Hepatocyte (in vitro differentiated cells): Measurements from ENCODE around the gene EIF4E1B.

Experiments used
- EZH2 ChIP-seq: fragments of 200-600 bp; sonication (generic); IDR thresholded peaks from 2 replicates; pipeline ENCODE4 v1.6.1; 2016; ENCODE audit warnings: antibody characterized with exemption, mild to moderate bottlenecking, borderline replicate concordance
- TF ChIP-seq, protein P1 (sequence below): fragments of 200-600 bp; sonication (generic); IDR thresholded peaks from 2 replicates; pipeline ENCODE4 v1.5.1; 2016; ENCODE audit warnings: antibody characterized with exemption, mild to moderate bottlenecking; ENCODE audit not compliant: poor library complexity

GRCh38 chr5:176694146-176694545 is 63.7 kb downstream of the EIF4E1B start:
- TF ChIP-seq, protein P1, sequence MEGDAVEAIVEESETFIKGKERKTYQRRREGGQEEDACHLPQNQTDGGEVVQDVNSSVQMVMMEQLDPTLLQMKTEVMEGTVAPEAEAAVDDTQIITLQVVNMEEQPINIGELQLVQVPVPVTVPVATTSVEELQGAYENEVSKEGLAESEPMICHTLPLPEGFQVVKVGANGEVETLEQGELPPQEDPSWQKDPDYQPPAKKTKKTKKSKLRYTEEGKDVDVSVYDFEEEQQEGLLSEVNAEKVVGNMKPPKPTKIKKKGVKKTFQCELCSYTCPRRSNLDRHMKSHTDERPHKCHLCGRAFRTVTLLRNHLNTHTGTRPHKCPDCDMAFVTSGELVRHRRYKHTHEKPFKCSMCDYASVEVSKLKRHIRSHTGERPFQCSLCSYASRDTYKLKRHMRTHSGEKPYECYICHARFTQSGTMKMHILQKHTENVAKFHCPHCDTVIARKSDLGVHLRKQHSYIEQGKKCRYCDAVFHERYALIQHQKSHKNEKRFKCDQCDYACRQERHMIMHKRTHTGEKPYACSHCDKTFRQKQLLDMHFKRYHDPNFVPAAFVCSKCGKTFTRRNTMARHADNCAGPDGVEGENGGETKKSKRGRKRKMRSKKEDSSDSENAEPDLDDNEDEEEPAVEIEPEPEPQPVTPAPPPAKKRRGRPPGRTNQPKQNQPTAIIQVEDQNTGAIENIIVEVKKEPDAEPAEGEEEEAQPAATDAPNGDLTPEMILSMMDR = no peak
- no peak for TF ChIP-seq EZH2
